ENCODE measurements around the gene ULK4.

- TF ChIP-seq CTCF (IDR thresholded peaks at IDR 0.05; ENCODE audit: insufficient read depth, low read length, poor library complexity, severe bottlenecking), result no peak
- no peak for TF ChIP-seq EZH2phosphoT487 (conservative IDR thresholded peaks at IDR 0.05; ENCODE audit: low read length)
Measured at GRCh38 chr3:41315126-41315525, 646.8 kb downstream of the ULK4 start.

Measured in SU-DHL-6 (cell line).